Keratinocyte (primary cell): ENCODE results near the gene ARHGAP22. TPM values are rescaled to one million over a fixed set of nuclear protein-coding genes. Genes with fewer than 3 reads are reported as not detected.

Experiments
- DNase-seq: peaks from one replicate; pipeline ENCODE4 v3.0.0-alpha.2; 2011; ENCODE audit warnings: low read depth, missing footprints, low spot score
- FAIRE-seq: peaks from 2 replicates; lab custom pipeline; 2011; peaks lifted over from hg19 to GRCh38; lab: Jason Lieb, UNC
- H2AFZ ChIP-seq: 2 replicates; pipeline ENCODE4 v1.6.0; 2012; ENCODE audit warnings: low read length, control low read depth, inconsistent platforms; ENCODE audit not compliant: control insufficient read depth
- H3K27ac ChIP-seq: 2 replicates; pipeline ENCODE4 v1.5.1; 2011; ENCODE audit warnings: low read length; ENCODE audit not compliant: control insufficient read depth, insufficient read depth
- H3K27me3 ChIP-seq: 3 replicates; pipeline ENCODE4 v1.6.0; 2011; ENCODE audit warnings: low read length; ENCODE audit not compliant: control insufficient read depth, insufficient read depth; ENCODE audit errors: extremely low read depth
- H3K36me3 ChIP-seq, 2 experiments: 2 replicates in 1 of 2; 3 replicates in 1 of 2; pipeline ENCODE4 v1.5.1; 2011; ENCODE audit warnings: low read length in 2 of 2, mild to moderate bottlenecking in 1 of 2; ENCODE audit not compliant: control insufficient read depth in 2 of 2, insufficient read depth in 2 of 2; ENCODE audit errors: extremely low read depth in 1 of 2
- H3K4me1 ChIP-seq: 3 replicates; pipeline ENCODE4 v1.5.1; 2011; ENCODE audit warnings: low read length; ENCODE audit not compliant: control insufficient read depth, insufficient read depth; ENCODE audit errors: extremely low read depth
- H3K4me2 ChIP-seq: 3 replicates; pipeline ENCODE4 v1.6.0; 2011; ENCODE audit warnings: low read depth, low read length; ENCODE audit not compliant: control insufficient read depth, insufficient read depth; ENCODE audit errors: extremely low read depth
- H3K4me3 ChIP-seq, 3 experiments: fragments of 200-600 bp in 1 of 3; sonication (generic) in 1 of 3; 2 replicates in 2 of 3; 3 replicates in 1 of 3; pipeline ENCODE4 v1.5.1; 2011 to 2016; ENCODE audit warnings: low read length in 3 of 3, mild to moderate bottlenecking in 3 of 3, control low read depth in 2 of 3, inconsistent platforms in 1 of 3, low read depth in 1 of 3, mixed read lengths in 1 of 3, mixed run types in 1 of 3, moderate library complexity in 1 of 3; ENCODE audit not compliant: control insufficient read depth in 2 of 3, insufficient read depth in 2 of 3; ENCODE audit errors: extremely low read depth in 1 of 3
- H3K79me2 ChIP-seq: 2 replicates; pipeline ENCODE4 v1.6.0; 2012; ENCODE audit warnings: low read length; ENCODE audit not compliant: control insufficient read depth, insufficient read depth
- H3K9ac ChIP-seq: 3 replicates; pipeline ENCODE4 v1.6.0; 2011; ENCODE audit warnings: low read length; ENCODE audit not compliant: control insufficient read depth, insufficient read depth; ENCODE audit errors: extremely low read depth
- H3K9me1 ChIP-seq: 3 replicates; pipeline ENCODE4 v1.6.0; 2011; ENCODE audit warnings: low read length; ENCODE audit not compliant: control insufficient read depth, insufficient read depth; ENCODE audit errors: extremely low read depth
- H3K9me3 ChIP-seq: 2 replicates; pipeline ENCODE4 v1.5.1; 2012; ENCODE audit warnings: low read depth, low read length; ENCODE audit not compliant: control insufficient read depth
- H4K20me1 ChIP-seq: 3 replicates; pipeline ENCODE4 v1.6.0; 2011; ENCODE audit warnings: low read length; ENCODE audit not compliant: control insufficient read depth, insufficient read depth; ENCODE audit errors: extremely low read depth
- EZH2 ChIP-seq: IDR thresholded peaks from one replicate; pipeline ENCODE4 v1.6.1; 2012; ENCODE audit warnings: inconsistent platforms, mild to moderate bottlenecking, low read length, moderate library complexity
- dilution Hi-C: fragments of 300-500 bp; cut with MboI; formaldehyde crosslinking; loops from one replicate; pipeline ENCODE4 v1.7.0; 2020; ENCODE audit warnings: low sequenced_read_pairs; ENCODE audit not compliant: extremely low pct_ligation_motif_present
- polyA plus RNA-seq, 5 experiments: library from polyadenylated mRNA; depleted of rRNA in 3 of 5; stranded (reverse) in 3 of 5; stranded (forward) in 1 of 5; unstranded in 1 of 5; fragments of >200 nt; gene quantifications; 1 replicate in 1 of 5; 2 replicates in 3 of 5; 3 replicates in 1 of 5; pipeline versions ENCODE4 v1.2.1 to v1.2.3, GENCODE V29; 2011 to 2012; ENCODE audit warnings: missing spikeins in 2 of 5, low read depth in 1 of 5, low replicate concordance in 1 of 5
- TF ChIP-seq, protein P1 (sequence below), 3 experiments: IDR thresholded peaks in 1 of 3; conservative IDR thresholded peaks in 1 of 3; optimal IDR thresholded peaks in 1 of 3; 2 replicates in 2 of 3; 3 replicates in 1 of 3; pipeline versions ENCODE3 to v1.5.1; 2011; ENCODE audit warnings: low read length in 3 of 3, mild to moderate bottlenecking in 3 of 3, moderate library complexity in 2 of 3, control low read depth in 1 of 3, inconsistent platforms in 1 of 3; ENCODE audit not compliant: insufficient read depth in 2 of 3; ENCODE audit errors: extremely low read depth in 1 of 3

The ARHGAP22 gene
- polyA plus RNA-seq, 1 donor (not counting 4 experiments of a cell fraction or from before 2014, with no cell fraction given) = 4.9 TPM

DNA sequence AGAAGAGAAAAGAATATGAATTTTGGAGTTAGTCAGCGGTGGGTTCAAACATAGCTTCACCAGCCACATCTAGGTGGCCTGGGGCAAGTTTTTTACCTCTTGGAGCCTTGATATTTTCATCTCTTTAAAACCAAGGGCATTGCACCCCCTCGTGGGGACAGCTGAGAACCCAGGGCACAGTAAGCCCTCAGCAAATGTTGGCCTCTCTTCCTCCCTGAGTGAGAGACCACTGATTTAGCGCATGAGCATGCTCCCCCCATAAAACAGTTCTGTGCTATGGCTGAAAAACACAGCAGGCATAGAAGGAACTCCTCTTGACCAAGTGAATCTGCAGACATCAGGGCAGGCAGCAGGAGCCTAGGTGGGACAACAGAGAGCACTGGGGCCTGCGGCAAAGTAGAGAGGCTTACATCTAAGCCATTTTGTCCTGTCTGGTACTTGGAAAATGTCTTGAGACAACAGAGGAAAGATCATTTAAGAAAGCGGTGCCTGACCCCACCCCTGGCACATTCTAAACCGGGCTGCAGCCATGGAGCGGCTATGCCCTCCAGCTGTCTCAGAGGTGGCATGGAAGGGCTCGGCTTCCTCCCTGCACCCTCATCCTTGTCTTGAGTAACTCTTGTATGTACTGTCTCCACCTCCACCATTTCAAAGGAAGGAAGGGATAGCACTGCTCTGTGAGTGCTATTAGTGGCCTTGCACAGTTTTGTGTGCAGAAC is 94.7 kb downstream of the ARHGAP22 start:
- FAIRE-seq = no peak
- no peak overlapping the region for H3K27ac ChIP-seq
- no peak for DNase-seq
- peaks cover 2% of the 10 kb centered on the region for H4K20me1 ChIP-seq
- H3K27me3 ChIP-seq = no peaks in the 10 kb centered on the region
- TF ChIP-seq, protein P1, sequence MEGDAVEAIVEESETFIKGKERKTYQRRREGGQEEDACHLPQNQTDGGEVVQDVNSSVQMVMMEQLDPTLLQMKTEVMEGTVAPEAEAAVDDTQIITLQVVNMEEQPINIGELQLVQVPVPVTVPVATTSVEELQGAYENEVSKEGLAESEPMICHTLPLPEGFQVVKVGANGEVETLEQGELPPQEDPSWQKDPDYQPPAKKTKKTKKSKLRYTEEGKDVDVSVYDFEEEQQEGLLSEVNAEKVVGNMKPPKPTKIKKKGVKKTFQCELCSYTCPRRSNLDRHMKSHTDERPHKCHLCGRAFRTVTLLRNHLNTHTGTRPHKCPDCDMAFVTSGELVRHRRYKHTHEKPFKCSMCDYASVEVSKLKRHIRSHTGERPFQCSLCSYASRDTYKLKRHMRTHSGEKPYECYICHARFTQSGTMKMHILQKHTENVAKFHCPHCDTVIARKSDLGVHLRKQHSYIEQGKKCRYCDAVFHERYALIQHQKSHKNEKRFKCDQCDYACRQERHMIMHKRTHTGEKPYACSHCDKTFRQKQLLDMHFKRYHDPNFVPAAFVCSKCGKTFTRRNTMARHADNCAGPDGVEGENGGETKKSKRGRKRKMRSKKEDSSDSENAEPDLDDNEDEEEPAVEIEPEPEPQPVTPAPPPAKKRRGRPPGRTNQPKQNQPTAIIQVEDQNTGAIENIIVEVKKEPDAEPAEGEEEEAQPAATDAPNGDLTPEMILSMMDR (optimal IDR thresholded peaks at IDR 0.05 in 1 of 3, IDR thresholded peaks at IDR 0.05 in 1 of 3, conservative IDR thresholded peaks at IDR 0.05 in 1 of 3; ENCODE audit: extremely low read depth in 1 of 3, insufficient read depth in 2 of 3, low read length in 3 of 3) = peak; percentile 35 to 54 (median 46)
- no peak for TF ChIP-seq EZH2
- H3K9ac ChIP-seq = no peak overlapping the region
- no peaks in the 10 kb centered on the region for H3K79me2 ChIP-seq
- H3K9me3 ChIP-seq = no peaks in the 10 kb centered on the region
- H3K4me2 ChIP-seq = no peak overlapping the region
- dilution Hi-C loops = no loop called here
- no peaks in the 10 kb centered on the region for H3K36me3 ChIP-seq
- H3K4me3 ChIP-seq = no peak overlapping the region
- H3K9me1 ChIP-seq = no peaks in the 10 kb centered on the region
- H3K4me1 ChIP-seq = no peaks in the 10 kb centered on the region
- no peak overlapping the region for H2AFZ ChIP-seq

DNA sequence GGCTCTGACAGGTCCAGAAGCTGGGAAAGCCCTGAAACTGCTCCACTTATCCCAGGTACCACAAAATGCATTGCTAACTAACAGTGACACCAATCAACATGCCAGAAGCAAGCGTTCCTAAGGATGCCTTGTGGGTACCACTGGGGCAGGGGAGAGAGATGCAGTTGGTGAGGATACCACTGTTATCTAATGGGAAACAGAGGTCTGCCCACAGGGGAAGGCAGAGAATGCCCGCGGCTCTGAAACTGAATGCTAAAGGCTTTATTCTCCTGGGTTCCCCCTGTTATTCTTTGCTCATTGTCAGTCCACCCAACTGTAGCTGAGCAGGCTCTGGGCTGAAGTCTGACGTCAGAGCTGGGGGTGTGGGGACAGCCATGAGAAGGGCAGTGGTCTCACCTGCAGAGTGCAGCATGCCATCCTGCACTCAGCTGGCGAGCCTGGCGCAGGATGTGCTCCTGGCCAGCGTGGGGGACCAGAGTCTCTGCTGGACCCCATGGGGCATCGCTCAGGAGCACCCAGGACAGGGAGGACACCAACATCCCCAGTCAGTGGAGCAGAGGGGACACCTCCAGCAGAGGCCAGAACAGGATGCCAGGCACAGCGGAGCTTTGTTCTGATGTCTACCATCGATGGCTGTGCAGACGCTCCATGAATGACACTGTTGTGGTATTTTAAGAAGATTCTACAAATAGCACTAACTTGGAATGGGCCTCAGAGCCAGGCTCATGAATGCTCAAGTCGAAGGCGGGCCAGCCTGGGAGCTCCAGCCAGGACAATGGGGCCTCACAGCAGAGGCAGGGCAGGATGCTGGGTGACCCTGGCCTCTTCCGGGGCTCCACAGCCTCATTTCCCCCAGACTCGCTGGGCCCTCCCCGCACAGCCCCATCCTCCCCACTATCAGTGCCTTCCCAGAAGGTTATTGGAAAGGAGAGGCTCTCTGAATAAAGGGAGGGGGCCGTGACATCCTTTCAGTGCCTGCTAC is 95.8 kb downstream of the ARHGAP22 start:
- Histone ChIP-seq H3K4me2 (no peak overlapping the region), H2AFZ (no peak overlapping the region), H3K9me1 (no peaks in the 10 kb centered on the region), H3K36me3 (no peaks in the 10 kb centered on the region), H4K20me1 (peaks cover 2% of the 10 kb centered on the region), H3K79me2 (no peaks in the 10 kb centered on the region), H3K9ac (no peak overlapping the region), H3K27me3 (no peaks in the 10 kb centered on the region), H3K9me3 (no peaks in the 10 kb centered on the region), H3K4me3 (no peak overlapping the region), H3K27ac (no peak overlapping the region), H3K4me1 (no peaks in the 10 kb centered on the region)
- no peak for FAIRE-seq
- no peak for TF ChIP-seq EZH2
- TF ChIP-seq, protein P1 (optimal IDR thresholded peaks at IDR 0.05 in 1 of 3, IDR thresholded peaks at IDR 0.05 in 1 of 3, conservative IDR thresholded peaks at IDR 0.05 in 1 of 3; ENCODE audit: extremely low read depth in 1 of 3, insufficient read depth in 2 of 3, low read length in 3 of 3) = no peak
- DNase-seq = no peak
- dilution Hi-C loops = no loop called here
